NCI-H2029 (cell line): Measurements from ENCODE around the gene PARM1.

ENCODE experiments used
- DNase-seq: peaks from one replicate; lab custom pipeline; 2025; lab: John Stamatoyannopoulos, UW

The PARM1 gene

DNA sequence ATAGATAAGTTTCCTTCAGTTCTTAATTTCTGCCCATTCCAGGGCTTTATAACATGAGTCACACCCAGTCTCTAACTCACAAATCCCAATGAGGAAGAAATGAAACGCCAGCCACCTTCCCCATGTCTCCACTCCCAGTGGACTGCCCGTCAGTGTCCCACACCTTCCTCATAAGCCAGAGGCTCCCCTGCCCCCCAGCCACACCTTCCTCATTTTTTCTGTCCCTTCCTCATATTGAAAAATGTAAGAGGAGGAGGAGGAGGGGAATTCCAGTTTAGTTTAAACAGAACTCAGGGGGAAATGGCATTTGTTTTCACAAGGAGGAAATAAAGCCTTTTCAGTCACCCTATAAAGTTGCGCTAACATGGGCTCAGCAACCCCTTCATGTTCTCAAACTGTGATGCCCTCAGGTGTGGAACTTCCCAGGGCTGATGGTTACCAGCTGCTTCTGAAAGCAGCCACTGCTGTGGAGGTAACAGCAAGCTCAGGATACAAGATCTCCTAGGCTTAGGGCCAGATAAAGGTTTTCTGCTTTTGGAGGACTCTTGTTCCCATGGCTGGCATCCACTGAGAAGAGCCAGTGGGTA lies 97.8 kb downstream of the PARM1 start:
- no peak for DNase-seq

DNA sequence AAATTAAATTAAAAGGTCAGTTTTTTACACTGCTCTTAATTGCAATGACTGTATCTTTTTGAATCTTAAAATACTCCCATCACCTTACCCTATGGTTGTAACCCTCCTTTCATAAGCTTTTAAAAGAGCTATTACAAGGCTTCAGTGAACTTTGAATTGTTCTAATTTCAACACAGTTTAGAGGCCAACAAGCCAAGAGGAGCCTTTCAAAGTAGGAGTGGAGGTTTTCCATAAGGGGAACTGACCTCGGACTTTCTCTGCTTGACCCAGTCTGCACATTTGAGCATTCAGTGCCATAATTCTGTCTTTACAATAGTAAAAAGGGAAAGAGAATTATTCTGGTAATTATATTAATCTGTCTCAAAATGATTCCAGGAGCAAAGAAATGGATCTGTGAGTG lies 98.9 kb downstream of the PARM1 start:
- no peak for DNase-seq

DNA sequence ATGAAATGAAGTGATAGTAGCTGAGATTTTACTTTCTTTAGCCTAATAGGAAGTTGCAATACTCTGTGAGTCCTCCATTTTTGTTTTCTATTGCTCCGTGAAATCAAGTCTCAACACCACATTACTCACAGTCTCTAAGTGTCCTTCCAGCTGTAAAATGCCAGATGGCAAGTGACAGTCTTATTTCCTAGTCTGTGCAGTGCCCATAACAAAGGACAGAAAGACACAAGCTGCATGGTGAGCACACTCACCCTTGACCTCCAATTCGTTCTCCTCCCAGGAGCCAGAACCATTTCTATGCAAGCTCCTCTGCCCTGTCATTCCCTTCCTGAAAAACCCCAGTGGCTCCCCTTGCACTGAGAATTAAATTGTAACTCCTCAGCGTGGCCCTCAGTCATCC lies 101.6 kb downstream of the PARM1 start:
- no peak for DNase-seq

DNA sequence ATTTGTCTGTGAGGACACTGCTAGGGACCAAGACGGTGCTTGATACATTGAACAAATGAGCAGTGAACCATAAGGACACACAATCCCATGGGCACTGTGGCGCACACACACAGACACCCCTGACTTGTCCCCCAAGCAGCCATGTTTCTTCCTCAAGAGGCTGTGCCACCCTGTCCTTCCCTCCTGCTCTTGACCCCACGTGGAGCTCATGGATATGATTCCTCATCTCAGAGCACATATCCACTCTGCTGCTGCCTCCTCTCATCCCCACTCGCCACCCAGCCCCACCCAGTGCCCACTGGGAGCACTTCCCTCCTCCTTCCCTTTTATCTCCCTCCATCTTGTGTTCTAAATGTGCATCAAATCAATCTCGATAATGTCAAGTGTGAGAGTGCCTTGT lies 102.4 kb downstream of the PARM1 start:
- DNase-seq = no peak

DNA sequence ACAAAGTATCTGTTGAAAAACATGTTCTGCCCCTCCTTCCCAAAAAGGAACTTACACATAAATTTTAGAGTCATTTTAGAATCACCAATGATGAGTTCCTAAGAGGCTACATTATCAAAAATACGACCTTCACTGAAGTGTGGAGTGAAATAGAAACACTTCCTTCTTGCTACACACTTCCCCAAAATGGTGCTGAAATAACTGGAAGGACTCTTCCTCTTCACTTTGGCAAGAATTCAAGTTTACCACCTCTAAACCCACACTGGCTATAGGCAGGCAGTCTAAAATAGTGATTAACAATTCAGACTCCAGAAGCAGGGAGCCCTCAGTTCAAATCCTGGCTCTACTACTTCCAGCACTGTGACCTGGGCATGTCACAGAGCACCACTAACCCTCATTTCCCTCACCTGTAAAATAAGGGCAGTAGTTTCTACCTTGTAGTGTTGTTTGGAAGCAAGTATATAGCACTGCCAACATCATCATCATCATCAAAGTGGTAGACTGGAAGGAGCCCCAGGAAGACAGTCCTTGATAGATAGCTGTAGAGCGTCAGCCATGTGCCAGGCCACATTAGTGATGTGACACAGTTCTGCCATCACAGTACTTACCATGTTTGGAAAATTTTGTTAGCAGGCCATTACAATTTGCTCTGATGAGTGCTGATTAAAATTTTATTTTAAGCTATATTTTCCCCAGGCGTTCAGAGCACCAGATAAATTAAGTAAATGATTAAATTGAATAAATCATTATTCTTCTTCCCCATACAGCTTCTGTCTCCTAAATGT lies 103.3 kb downstream of the PARM1 start:
- DNase-seq = no peak

DNA sequence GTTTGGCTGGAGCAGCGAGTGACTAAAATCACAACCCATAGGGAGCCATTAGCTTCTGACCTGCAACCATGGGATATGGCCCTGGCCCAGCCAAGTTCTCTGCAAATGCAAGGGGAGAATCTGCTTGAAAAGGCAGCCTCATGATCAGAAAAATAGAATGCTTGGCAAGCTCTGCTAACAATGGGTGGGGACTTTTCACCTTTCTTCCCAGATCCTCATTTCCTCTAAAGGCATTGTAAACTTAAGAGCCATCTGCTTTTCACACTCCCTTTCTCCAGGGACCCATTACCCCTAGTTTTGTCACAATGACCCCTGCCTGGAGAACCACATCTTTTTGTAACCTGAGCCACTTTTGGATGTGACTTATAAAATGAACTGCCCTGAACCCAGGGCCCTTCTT lies 104.3 kb downstream of the PARM1 start:
- no peak for DNase-seq

DNA sequence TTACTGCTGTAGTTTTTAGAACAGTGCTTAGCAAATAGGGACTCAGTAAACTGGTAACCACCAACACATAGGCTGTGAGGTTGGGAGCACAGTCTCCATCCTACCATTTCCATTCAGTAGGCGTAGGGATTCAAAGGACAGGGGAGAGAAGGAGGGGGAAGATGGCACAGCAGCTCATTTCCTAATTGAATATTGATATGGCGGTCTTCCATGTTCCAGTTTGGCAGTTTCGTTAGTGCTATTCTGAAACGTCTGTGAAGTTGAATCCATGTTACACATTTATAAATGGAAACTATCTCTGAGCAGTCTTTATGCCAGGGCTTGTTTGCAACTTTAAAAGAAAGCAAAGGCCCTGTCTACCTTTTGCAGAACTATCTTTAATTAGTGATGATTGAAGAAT lies 105.5 kb downstream of the PARM1 start:
- DNase-seq = no peak

DNA sequence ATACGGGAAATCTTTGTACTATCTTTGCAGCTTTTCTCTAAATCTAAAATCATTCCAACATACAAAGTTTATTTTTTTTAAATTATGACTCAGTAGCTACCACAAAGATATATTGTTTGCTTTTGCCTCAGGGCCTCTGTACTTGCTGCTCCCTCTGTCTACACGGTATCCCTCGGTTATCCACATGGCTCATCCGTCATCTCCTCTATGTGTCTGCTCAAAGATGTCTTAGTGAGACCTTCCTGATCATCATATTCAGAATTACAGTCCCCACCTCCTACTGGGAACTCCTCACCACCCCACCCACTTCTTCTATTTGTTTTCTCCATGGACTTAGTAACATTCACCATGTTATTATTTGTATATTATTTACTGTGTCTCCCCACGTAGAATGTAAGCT lies 107.8 kb downstream of the PARM1 start:
- no peak for DNase-seq

DNA sequence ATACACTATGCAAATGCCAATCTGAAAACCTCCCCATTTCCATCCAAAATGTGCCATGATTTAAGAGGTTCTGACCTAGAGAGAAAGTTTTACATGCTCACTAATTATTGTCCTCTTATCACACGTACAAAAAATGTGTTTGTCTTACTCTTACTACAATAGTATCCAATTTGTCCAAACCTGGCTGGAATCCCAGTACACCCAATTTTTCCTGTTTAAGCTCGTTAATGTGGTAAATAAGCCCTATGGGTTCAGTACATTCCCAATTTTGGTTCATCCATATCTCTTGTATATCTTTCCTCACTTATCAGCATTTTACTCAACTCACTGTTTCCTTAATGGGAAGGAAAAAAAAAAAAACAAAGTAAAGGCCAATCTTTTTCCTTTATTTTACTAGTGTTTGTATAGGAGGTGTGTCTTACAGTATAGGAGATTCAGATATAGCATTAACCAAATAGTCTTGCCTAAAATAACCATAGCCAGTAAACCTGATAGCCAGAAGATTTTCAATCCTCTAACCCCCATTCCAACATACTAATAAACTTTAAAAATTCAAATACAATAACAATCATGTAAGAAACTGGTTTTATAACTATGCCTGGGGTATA lies 109.8 kb downstream of the PARM1 start:
- DNase-seq = no peak

DNA sequence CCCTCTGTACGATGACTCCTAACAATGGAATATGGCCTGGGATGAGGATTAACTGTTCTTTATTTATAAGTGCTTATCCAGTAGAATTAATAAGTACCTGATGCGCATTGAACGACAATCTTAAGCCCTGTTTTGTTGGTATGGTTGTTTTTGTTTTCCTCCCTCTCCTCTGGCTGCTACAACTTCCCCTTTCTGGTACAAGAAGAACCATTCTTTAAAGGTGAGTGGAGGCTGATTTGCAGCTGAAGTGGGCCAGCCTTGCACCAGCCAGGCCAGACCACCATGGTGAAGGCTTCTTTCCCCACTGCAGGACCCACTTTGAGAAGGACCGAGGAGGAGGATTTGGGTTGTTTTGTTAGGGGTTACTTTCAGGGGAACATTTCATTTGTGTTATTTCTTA lies 113.3 kb downstream of the PARM1 start:
- no peak for DNase-seq

DNA sequence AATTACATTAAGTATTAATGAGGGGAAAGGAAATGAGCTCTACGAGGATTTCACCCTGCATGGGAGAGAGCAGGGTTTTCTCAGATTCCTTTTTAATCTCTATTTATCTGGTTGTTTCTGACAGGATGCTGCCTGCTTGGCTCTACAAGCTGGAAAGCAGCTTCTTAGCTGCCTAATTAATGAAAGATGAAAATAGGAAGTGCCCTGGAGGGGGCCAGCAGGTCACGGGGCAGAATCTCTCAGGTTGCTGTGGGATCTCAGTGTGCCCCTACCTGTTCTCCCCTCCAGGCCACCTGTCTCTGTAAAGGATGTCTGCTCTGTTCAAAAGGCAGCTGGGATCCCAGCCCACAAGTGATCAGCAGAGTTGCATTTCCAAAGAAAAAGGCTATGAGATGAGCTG lies 113.7 kb downstream of the PARM1 start:
- no peak for DNase-seq

DNA sequence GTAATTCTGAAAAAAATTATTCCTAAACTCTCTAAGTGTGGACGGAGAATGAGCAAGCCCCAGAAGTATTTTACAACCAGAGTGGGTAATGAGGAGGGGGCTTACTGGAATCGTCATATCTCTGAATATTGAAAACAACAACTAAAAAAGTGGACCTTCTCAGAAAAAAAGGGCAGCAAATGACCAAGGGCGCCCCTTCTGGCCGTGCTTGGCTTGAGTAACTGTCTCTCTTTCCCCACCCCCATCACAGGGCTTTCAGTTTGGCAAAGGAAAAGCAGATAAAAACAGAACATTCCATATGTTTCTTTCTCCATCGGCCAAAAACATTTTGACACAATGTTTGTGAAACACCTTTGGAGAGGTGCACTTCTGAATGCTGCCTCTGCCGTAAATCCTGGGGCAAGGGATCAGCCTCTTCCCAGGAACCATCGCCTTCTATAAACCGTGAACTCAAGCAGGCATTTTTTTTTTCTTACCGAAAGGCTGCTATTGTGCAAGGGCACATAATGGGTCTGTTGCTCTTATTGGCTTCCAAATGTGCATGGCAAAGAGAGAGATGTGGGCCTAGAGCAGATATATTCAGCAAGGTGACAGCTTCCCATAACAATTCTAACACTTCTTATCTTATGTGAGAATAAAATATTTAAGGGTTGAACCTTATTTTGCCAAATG lies 115.4 kb downstream of the PARM1 start:
- no peak for DNase-seq

DNA sequence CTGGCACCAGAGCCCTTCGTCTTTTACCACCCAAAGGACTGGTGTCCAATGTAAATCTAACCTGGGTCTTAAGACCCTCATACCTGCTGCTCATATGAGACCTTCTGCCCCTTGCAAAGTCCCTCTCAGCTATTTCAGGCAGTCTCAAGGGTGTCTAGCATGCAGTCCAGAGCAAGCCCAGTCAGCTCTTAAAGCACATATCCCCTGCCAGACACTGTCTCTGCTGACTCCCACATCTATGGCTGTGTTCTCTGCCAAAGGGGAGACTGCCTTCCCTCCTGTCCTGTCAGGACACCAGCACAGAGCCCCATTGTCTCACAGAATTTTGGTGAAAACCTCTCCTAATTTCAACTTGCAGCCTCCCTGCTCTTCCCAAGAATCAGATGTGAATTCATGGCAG lies 118.5 kb downstream of the PARM1 start:
- DNase-seq = no peak

DNA sequence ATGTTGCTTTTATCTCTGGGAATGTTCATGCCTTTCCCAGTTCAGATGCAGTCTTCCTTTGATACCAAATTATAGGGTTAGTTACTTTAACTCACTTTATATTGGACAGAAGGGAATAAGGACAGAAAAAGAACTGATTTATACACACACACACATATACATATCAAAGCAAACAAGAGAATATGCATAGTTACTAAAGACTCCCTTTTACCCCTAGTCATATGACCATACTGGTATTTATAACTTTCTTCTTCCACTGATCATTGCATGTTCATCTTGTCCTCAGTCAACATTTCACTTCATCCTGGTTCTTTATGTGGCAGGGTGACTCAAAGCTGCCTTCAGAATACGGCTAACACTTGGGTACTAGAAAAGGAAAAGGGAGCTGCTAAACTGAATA lies 120.4 kb downstream of the PARM1 start:
- no peak for DNase-seq

DNA sequence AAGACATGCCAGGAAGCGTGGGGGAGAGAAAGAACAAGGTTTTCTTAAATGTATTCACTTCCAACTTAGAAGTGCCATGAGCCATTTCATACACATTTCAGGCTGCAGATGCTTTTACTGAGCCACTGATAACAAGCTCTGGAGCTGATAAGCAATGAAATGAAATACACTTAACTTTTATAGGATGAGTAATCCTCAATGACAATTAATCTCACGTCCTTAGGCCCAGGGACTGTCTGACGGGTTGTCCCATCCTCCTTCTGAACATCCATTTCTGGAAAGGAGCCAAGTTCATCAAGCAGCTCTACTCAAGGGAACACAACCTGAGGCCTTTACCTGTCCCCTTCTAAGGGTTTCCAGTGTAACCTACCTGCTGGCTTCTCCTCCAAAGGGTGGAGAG lies 121.2 kb downstream of the PARM1 start:
- no peak for DNase-seq

DNA sequence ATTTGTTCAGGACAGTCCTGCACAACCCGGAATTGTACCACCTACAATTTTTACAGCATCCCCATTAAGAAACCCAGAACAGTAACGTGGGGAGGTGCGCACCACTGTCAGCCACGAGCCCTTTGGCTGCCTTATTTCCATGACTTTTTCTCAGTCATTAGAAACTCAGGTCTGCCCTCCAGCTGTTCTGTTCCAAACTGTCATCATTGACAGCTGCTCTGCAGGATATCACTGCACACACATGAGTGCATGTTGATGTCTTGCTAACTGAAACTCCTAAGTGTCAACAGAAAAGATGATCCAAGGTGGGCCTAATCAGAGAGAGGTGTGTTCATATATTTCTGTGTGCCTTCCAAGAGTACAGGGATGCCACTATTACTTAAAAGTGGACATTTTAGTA lies 123.4 kb downstream of the PARM1 start:
- DNase-seq = no peak

DNA sequence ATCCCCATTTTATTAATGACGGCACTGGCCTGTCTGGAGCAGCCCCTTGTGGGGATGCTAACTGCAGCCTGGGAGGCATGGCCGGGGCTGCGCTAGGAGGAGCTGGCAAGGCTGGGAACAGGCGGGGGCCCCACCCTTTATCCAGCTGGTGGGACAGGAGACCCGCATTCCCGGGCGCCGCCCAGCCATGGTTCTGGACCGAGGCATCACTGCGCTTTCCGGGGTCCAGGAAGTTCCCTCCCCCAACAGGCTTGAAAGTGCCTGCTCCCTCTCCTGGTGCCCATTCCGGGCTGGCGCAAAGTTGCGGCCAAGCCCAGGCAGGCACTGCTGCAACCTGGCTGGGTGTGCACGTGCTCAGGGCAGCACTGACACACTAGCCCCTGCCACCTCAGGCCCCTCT lies 124.5 kb downstream of the PARM1 start:
- DNase-seq = no peak

DNA sequence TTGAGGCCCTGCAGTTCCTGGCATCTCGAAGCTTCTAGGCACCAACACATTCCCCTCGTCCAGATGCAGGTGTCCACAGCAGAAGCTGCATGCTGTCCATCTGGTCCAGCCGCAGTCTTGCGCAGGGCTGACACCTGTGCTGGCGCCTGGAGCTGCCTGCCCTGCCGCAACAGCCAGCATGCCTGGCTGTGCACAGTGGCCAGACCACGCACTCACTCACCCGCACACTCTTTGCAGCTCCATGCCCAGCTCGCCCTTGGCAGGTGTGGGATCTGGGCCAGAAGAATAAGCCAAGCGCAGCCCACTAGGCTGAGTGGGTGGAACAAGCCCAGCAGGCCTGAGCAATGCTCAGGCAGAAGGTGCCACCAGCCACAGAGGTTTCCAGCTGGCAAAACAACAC lies 125.6 kb downstream of the PARM1 start:
- DNase-seq = no peak

DNA sequence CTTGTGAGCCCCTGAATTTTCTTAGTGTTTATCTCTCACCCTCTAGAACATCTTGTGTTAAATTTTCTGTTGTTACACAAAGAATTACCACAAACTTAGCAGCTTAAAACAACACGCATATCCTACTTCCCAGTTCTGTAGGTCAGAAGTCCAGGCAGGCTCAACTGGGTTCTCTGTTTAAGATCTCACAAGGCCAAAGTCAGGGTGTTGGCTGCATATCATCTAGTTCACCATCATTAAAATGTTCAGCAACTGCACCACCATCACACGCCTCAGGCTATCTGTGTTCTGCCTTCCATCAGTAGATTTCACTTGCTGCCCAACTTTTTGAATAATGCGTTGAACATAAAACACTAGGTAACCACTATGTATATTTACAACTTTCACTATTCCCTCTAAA lies 130.5 kb downstream of the PARM1 start:
- no peak for DNase-seq

DNA sequence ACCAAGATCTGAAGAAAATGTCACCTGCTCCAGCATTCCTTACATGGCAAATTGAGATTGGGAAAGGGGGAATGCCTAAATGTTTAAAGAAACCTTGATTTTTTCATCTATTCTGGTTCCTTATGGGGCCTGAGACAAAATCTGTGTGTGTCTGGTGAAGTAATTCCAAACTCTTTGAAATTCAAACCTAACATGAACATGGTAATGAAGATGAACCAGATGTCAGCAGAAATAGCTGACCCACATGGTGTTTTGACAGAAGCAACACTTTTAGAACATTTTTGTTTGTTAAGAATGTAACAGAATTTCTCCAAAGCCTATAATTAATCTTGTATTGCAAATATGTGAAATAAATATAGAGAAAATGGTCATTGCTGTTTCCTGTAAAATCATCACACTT lies 133.0 kb downstream of the PARM1 start:
- no peak for DNase-seq

DNA sequence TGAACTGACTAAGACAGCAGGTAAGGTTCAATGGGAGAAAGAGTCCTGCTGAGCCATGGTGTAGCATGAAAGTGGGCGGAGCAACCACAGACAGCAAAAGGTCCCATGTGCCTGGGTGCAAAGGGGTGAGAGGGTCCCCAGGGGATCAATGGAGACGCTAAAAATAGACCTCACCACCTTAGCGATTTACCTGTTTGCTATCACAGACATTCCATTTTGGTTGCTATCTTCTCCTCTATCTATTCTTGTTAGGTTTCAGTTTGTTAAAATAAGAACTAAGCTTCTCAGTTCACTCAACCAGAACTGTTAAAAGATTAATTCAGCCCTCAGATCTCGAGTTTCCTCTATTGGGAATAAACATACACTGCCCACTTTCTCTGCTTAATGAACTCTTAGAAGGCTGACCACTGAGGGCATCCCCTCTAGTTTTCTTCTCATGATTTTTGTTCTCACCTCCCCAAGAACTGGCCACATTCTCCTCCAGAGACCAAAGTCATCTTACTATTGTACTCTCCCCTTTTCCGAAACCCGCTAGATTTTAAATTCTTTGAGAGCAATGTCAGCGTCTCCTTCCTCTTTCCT lies 136.7 kb downstream of the PARM1 start:
- no peak for DNase-seq

DNA sequence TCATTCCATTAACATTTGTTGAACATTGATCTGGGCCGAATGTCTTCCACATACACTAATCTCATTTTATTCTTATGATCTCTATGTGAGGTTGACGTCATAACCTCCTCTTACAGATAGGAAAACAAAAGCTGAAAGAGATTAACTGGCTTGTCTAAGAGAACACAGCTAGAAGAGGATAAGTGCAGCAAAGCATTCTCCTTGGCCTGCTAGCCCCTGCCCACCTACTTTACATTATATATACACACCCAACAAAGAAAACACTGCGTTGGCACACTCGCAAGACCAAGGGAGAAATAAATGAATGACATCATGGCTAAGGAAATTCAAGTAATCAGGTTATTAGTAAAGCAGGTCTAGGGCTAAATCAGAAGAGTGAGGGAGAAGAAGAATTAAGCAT lies 138.4 kb downstream of the PARM1 start:
- no peak for DNase-seq

DNA sequence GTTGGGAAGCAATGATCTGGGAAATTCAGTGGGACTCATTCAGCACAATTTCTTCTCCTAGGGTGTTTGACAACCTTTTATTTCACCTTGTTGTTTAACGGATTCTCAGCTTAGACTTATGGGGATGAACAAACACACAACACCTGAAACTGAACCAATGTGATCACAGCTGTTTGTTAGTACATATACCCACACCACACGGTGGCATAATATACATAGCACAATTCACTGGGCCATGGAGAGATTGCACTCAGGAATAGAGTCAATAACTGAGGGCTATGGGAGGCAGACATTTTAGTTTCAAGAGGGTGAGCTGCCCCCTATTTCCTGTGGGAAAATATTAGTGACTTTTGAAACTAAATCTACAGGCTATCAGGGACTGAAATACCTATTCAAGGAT lies 148.0 kb downstream of the PARM1 start:
- DNase-seq = no peak
